ENCODE data around the gene WFDC10A.
"Not testable (repeated sequence)": the region's sequence is repeated elsewhere in the genome, so short reads cannot be mapped to it uniquely, and the experiment has no call there.

Gene WFDC10A

DNA sequence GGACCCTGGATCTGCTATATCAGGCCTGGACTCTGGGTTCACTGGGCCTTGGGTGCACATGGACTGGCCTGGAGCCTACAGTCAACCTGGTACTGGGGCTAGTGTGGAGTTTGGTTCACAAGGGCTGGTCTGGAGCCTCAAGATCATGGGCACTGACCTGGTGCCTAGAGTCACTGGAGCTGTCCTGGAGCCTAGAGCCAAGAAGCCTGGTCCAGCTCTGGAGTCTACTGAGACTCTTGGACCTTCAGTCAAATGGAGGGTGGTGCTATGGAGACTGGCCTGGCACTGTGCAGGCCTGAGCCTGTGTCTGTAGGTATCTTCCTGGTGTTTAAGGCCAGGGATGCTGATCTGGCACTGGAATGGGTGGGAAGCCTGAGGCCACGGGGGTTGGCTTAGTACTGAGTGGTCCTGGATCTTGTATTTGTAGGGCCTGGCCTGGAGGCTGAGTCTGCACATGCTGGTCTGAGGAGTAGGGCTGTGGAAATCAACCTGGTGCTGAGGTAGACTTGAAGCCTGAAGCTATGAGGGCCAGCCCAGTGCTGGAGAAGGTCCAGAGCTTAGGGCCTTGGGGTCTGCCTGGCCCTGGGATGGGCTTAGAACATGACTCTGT lies 18.0 kb downstream of the WFDC10A start:
- no peak for DNase-seq (ENCODE audit: low read depth in 2 of 2)

GRCh38 chr20:45649312-45649863 lies 19.8 kb downstream of the WFDC10A start:
- no peak for DNase-seq (ENCODE audit: low read depth in 2 of 2)

DNA sequence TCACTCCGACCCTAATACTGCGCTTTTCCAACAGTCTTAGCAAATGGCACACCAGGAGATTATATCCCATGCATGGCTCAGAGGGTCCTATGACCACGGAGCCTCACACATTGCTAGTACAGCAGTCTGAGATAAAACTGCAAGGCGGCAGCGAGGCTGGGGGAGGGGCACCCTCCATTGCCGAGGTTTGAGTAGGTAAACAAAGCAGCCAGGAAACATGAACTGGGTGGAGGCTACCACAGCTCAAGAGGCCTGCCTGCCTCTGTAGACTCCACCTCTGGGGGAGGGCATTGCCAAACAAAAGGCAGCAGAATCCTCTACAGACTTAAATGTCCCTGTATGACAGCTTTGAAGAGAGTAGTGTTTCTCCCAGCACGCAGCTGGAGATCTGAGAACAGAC lies 22.2 kb downstream of the WFDC10A start:
- not testable (repeated sequence) for DNase-seq (ENCODE audit: low read depth in 2 of 2)

GRCh38 chr20:45657038-45657437 lies 27.5 kb downstream of the WFDC10A start:
- not testable (repeated sequence) for DNase-seq (ENCODE audit: low read depth in 2 of 2)

DNA sequence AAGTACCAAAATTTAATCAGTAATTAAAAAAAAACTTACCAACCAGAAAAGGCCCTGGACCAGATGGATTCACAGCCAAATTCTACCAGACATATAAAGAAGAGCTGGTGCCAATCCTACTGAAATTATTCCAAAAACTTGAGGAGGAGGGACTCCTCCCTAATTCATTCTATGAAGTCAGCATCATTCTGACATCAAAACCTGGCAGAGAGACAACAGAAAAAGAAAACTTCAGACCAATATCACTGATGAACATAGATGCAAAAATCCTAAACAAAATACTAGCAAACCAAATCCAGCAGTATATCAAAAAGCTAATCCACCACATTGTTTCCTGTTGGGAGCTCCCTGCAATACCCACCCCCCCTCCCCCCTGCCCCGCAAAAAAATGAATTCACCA lies 40.6 kb downstream of the WFDC10A start, which contains the start of gene WFDC11:
WFDC11 (minus strand) TSS at position 101 of the 400 bp plus-strand sequence. CDS start 19,639 bp downstream, outside the sequence.
- DNase-seq (ENCODE audit: low read depth in 2 of 2) = no peak

DNA sequence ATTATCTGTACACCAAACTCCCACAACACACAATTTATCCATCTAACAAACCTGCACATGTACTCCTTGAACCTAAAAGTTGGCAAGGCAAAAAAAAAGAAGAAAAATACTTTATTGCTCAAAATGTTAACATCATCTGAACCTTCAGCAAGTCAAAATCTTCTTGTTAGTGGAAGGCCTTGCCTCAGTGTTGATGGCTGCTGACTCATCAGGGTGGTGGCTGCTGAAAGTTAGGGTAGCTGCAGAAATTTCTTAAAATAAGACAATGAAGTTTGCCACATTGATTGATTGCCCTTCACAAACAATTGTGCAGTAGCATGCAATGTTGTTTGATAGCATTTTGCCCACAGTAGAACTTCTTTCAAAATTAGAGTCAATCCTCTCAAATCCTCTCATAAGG lies 43.2 kb downstream of the WFDC10A start:
- DNase-seq (ENCODE audit: low read depth in 2 of 2) = no peak

DNA sequence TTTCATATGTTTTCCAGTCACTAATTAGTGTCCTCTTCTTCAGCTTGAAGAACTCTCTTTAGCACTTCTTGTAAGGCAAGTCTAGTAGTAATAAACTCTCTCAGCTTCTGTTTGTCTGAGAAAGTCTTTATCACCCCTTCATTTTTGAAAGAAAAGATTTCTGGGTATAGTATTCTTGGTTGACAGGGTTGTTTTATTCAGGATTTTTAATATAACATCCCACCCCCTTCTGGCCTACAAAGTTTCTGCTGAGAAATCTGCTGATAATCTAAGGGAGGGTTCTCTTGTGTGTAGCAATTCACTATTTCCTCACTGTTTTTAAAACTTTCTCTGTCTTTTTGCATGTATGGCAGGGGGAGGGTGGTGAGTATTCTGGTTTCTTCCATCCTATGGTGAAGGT lies 50.1 kb downstream of the WFDC10A start:
- DNase-seq (ENCODE audit: low read depth in 2 of 2) = no peak
